Astrocyte of the spinal cord (primary cell): ENCODE data around the gene PPARD.

Experiments
- DNase-seq: peaks from one replicate; pipeline ENCODE4 v3.0.0; 2011; ENCODE audit warnings: low read depth, low spot score
- H3K4me3 ChIP-seq: 2 replicates; pipeline ENCODE4 v1.5.1; 2011; ENCODE audit warnings: low read depth, mild to moderate bottlenecking, low read length, moderate library complexity
- in situ Hi-C: cut with HindIII; loops from 2 replicates; pipeline ENCODE4 v1.10.0; 2017; ENCODE audit warnings: low sequenced_read_pairs
- TF ChIP-seq, protein P1 (sequence below): IDR thresholded peaks from 2 replicates; pipeline ENCODE4 v1.5.1; 2012; ENCODE audit warnings: low read depth, mild to moderate bottlenecking, low read length, inconsistent platforms

Gene PPARD

DNA sequence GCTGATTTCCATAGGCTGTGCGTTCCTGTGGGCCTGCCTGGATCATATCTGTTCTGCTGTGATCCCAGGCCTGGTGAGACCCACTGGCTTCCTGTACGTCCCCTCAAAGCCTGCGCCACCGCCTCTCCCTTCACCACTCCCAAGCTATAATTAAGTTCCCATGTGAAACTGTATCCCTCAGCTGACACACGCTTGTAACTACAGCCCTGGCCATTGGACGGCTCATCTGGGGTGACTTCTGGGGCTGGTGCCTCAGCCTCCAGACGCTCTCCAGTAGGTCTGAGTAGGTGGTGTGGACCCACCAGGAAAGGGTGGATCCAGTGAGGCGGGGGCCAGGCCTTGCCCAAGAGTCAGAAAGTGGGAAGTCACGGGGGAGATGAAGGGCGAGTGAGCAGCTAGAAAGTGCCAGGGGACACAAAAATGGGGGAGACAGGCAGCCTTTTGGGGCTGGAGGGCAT is 21.0 kb downstream of the PPARD start:
- no peak overlapping the region for H3K4me3 ChIP-seq
- TF ChIP-seq, protein P1, sequence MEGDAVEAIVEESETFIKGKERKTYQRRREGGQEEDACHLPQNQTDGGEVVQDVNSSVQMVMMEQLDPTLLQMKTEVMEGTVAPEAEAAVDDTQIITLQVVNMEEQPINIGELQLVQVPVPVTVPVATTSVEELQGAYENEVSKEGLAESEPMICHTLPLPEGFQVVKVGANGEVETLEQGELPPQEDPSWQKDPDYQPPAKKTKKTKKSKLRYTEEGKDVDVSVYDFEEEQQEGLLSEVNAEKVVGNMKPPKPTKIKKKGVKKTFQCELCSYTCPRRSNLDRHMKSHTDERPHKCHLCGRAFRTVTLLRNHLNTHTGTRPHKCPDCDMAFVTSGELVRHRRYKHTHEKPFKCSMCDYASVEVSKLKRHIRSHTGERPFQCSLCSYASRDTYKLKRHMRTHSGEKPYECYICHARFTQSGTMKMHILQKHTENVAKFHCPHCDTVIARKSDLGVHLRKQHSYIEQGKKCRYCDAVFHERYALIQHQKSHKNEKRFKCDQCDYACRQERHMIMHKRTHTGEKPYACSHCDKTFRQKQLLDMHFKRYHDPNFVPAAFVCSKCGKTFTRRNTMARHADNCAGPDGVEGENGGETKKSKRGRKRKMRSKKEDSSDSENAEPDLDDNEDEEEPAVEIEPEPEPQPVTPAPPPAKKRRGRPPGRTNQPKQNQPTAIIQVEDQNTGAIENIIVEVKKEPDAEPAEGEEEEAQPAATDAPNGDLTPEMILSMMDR, result no peak
- DNase-seq, result peak; percentile 68
- in situ Hi-C loops, result no loop called here

- no peak overlapping the region for H3K4me3 ChIP-seq
- in situ Hi-C loops, result no loop called here
- TF ChIP-seq, protein P1, result no peak
- no peak for DNase-seq
These were observed 23.3 kb downstream of the PPARD start for GRCh38 chr6:35365594-35366203.

DNA sequence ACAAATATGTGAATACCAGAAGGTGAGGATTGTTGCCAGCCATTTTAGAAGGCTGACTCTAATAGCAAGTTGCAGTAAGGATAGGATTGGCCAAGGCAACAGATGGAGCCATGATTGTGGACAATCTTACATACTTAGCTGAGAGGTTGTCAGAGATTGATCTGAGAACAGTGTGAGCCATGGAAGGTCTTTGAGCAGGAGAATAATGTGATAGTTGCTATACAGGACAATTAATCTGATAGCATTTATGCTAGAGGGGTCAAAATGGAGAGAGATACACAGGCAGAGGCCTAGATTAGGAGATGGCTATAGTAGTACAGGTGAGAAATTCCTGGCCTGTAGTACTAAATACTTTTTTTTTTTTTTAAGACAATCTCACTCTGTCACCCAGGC is 23.8 kb downstream of the PPARD start:
- no peak for DNase-seq
- TF ChIP-seq, protein P1, result no peak
- no peak overlapping the region for H3K4me3 ChIP-seq
- in situ Hi-C loops, result no loop called here

GRCh38 chr6:35367646-35368037 is 25.3 kb downstream of the PPARD start:
- no peak for DNase-seq
- H3K4me3 ChIP-seq, result no peak overlapping the region
- TF ChIP-seq, protein P1, result no peak
- in situ Hi-C loops, result no loop called here

DNA sequence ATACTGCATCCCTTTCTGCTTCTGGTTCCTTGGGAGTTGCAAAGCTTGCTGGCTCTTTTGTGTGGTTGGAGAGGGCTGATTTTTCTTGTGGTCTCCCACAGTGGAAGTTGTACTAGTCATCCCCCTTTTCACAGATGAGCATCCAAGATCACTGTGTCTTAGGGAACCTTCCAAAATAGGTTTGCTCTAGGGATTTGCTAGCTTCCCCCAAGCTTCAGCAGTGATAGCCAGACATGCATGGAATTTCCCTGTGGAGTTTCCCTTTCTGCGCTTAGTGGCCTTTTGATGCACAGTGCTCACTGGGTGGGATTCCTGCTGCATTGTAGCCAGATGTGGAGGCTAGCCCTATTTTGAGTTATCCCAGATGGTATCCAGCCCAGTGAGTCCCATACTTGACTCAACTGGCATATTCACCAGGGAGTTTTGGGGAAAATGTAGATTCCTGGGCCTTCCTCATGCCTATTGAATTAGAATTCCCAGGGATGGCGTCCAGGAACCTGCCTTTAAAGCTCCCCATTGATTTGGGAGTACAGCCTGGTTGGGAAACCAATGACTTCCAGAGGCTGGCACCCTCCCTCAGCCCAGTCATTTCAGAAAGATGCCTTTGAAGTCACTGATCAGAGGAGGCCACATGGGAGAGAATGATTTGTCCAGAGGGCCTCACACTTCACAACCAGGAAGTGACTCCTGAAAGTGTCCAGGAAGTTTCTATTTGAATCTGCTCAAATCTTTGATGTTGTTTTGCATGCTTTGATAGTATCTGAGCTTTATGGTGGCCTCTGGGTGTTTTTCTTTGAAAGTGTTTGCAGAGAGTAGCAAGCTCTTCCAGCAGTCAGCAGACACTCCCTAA is 25.9 kb downstream of the PPARD start:
- in situ Hi-C loops, result no loop called here
- peak; percentile 63 for DNase-seq
- no peak overlapping the region for H3K4me3 ChIP-seq
- TF ChIP-seq, protein P1, result no peak

- peak; percentile 95 for DNase-seq
- TF ChIP-seq, protein P1, result no peak
- H3K4me3 ChIP-seq, result no peak overlapping the region
- in situ Hi-C loops, result no loop called here
These were observed 27.9 kb downstream of the PPARD start for GRCh38 chr6:35370124-35370741.
